NT2/D1 (cell line): ENCODE data around the gene PHC3.

Experiments
- YY1 ChIP-seq: IDR thresholded peaks from 2 replicates; pipeline ENCODE4 v1.6.1; 2011; ENCODE audit not compliant: insufficient read length, insufficient read depth
- ZNF274 ChIP-seq: IDR thresholded peaks from 2 replicates; pipeline ENCODE4 v1.6.1; 2011; ENCODE audit warnings: mild to moderate bottlenecking, low read depth, low read length

GRCh38 chr3:170052398-170052797 is 129.1 kb downstream of the PHC3 start:
- no peak for TF ChIP-seq YY1
- TF ChIP-seq ZNF274 = no peak
